HG02623 (cell line): ENCODE data around the gene RFTN1.

Experiments
- ATAC-seq: cut with Tn5 transposase; IDR thresholded peaks from one replicate; pipeline ENCODE4 v1.9.1; 2021; ENCODE audit warnings: moderate library complexity; ENCODE audit not compliant: unreplicated experiment

Gene RFTN1

GRCh38 chr3:16439848-16440708 is 73.4 kb downstream of the RFTN1 start:
- no peak for ATAC-seq

GRCh38 chr3:16439163-16439847 is 74.2 kb downstream of the RFTN1 start:
- ATAC-seq, result no peak

- no peak for ATAC-seq
Observed at GRCh38 chr3:16437640-16438039, 75.9 kb downstream of the RFTN1 start.

GRCh38 chr3:16433701-16434151 is 79.8 kb downstream of the RFTN1 start:
- ATAC-seq, result peak; percentile 83

- ATAC-seq, result no peak
Observed at GRCh38 chr3:16432714-16433113, 80.8 kb downstream of the RFTN1 start.

GRCh38 chr3:16430717-16431630 is 82.5 kb downstream of the RFTN1 start:
- peak; percentile 38 for ATAC-seq

- ATAC-seq, result no peak
Observed at GRCh38 chr3:16429086-16429485, 84.4 kb downstream of the RFTN1 start.

- ATAC-seq, result no peak
Observed at GRCh38 chr3:16428612-16429011, 84.9 kb downstream of the RFTN1 start.

GRCh38 chr3:16427103-16427965 is 86.2 kb downstream of the RFTN1 start:
- ATAC-seq, result no peak

- ATAC-seq, result no peak
Observed at GRCh38 chr3:16426665-16427064, 86.8 kb downstream of the RFTN1 start.

- ATAC-seq, result no peak
Observed at GRCh38 chr3:16426029-16426400, 87.5 kb downstream of the RFTN1 start.

GRCh38 chr3:16425398-16426028 is 88.0 kb downstream of the RFTN1 start:
- no peak for ATAC-seq

GRCh38 chr3:16423947-16424673 is 89.4 kb downstream of the RFTN1 start:
- peak; percentile 75 for ATAC-seq

GRCh38 chr3:16423298-16423697 is 90.2 kb downstream of the RFTN1 start:
- no peak for ATAC-seq

GRCh38 chr3:16419640-16420241 is 93.8 kb downstream of the RFTN1 start:
- ATAC-seq, result no peak

- ATAC-seq, result no peak
Observed at GRCh38 chr3:16417945-16418739, 95.4 kb downstream of the RFTN1 start.

- no peak for ATAC-seq
Observed at GRCh38 chr3:16415911-16416476, 97.5 kb downstream of the RFTN1 start.

GRCh38 chr3:16413321-16413720 is 100.2 kb downstream of the RFTN1 start:
- ATAC-seq, result no peak
